ENCODE measurements around the gene KDM8.

The KDM8 gene

GRCh38 chr16:27234171-27234570 is 30.8 kb downstream of the KDM8 start:
- Histone ChIP-seq H3K27me3 (ENCODE audit: control insufficient read depth in 3 of 3, insufficient read depth in 3 of 3, low read depth in 1 of 3, low read length in 3 of 3) (no peaks in the 10 kb centered on the region), H3K4me2 (ENCODE audit: insufficient read depth, low read length, poor library complexity, severe bottlenecking) (no peak overlapping the region), H4K91ac (ENCODE audit: low read depth, low read length, poor library complexity) (no peak overlapping the region), H4K8ac (ENCODE audit: low read depth, low read length) (no peak overlapping the region), H3K79me1 (ENCODE audit: low read depth, low read length) (peaks cover 1% of the 10 kb centered on the region), H3K36me3 (replicated peaks in 1 of 2; ENCODE audit: control insufficient read depth in 2 of 2, insufficient read depth in 2 of 2, low read length in 2 of 2) (peaks cover 6 to 48% of the 10 kb centered on the region in 2 donors), H2BK5ac (ENCODE audit: low read length) (no peak overlapping the region), H3K9me3 (replicated peaks in 1 of 2; ENCODE audit: control insufficient read depth in 2 of 2, insufficient read depth in 1 of 2, low read depth in 1 of 2, low read length in 2 of 2) (no peaks in the 10 kb centered on the region), H3K18ac (ENCODE audit: low read length) (no peak overlapping the region), H2BK120ac (ENCODE audit: low read depth, low read length) (no peak overlapping the region), H3K27ac (replicated peaks; ENCODE audit: low read length) (no peak overlapping the region), H3K4me1 (ENCODE audit: control insufficient read depth in 2 of 2, insufficient read depth in 1 of 2, low read depth in 1 of 2, low read length in 2 of 2) (peaks cover 12 to 18% of the 10 kb centered on the region in 2 donors), H3K4ac (ENCODE audit: low read length) (no peak overlapping the region), H2BK12ac (ENCODE audit: low read length) (no peak overlapping the region), H3K14ac (ENCODE audit: low read length) (no peak overlapping the region), H2AFZ (ENCODE audit: low read length) (no peak overlapping the region), H2BK15ac (ENCODE audit: low read length) (no peak overlapping the region), H2AK5ac (ENCODE audit: low read depth, low read length) (no peak overlapping the region), H3K9ac (ENCODE audit: low read depth, low read length, poor library complexity) (no peak overlapping the region), H3K23ac (ENCODE audit: low read depth, low read length, poor library complexity) (no peak overlapping the region), H3K4me3 (ENCODE audit: low read length in 2 of 2) (no peak overlapping the region)
- no CpG with 5 or more reads among the region's 8 CpGs for WGBS, 2 donors (ENCODE audit: extremely low coverage in 2 of 2, insufficient read length in 2 of 2, insufficient replicate concordance in 1 of 2)
- no peak for DNase-seq (ENCODE audit: low spot score)

- Histone ChIP-seq H2BK15ac (ENCODE audit: low read length) (no peak overlapping the region), H2BK12ac (ENCODE audit: low read length) (no peak overlapping the region), H4K8ac (ENCODE audit: low read depth, low read length) (no peak overlapping the region), H3K4me2 (ENCODE audit: insufficient read depth, low read length, poor library complexity, severe bottlenecking) (no peak overlapping the region), H3K79me1 (ENCODE audit: low read depth, low read length) (peaks cover 1% of the 10 kb centered on the region), H3K14ac (ENCODE audit: low read length) (no peak overlapping the region), H2BK5ac (ENCODE audit: low read length) (no peak overlapping the region), H3K4me1 (ENCODE audit: control insufficient read depth in 2 of 2, insufficient read depth in 1 of 2, low read depth in 1 of 2, low read length in 2 of 2) (peaks cover 12 to 18% of the 10 kb centered on the region in 2 donors), H2AK5ac (ENCODE audit: low read depth, low read length) (no peak overlapping the region), H2BK120ac (ENCODE audit: low read depth, low read length) (no peak overlapping the region), H3K4ac (ENCODE audit: low read length) (no peak overlapping the region), H2AFZ (ENCODE audit: low read length) (no peak overlapping the region), H3K27me3 (ENCODE audit: control insufficient read depth in 3 of 3, insufficient read depth in 3 of 3, low read depth in 1 of 3, low read length in 3 of 3) (no peaks in the 10 kb centered on the region), H3K18ac (ENCODE audit: low read length) (peak overlapping the region; percentile 30), H4K91ac (ENCODE audit: low read depth, low read length, poor library complexity) (no peak overlapping the region), H3K4me3 (ENCODE audit: low read length in 2 of 2) (no peak overlapping the region), H3K36me3 (replicated peaks in 1 of 2; ENCODE audit: control insufficient read depth in 2 of 2, insufficient read depth in 2 of 2, low read length in 2 of 2) (peaks cover 6 to 48% of the 10 kb centered on the region in 2 donors), H3K27ac (replicated peaks; ENCODE audit: low read length) (no peak overlapping the region), H3K9ac (ENCODE audit: low read depth, low read length, poor library complexity) (no peak overlapping the region), H3K23ac (ENCODE audit: low read depth, low read length, poor library complexity) (no peak overlapping the region), H3K9me3 (replicated peaks in 1 of 2; ENCODE audit: control insufficient read depth in 2 of 2, insufficient read depth in 1 of 2, low read depth in 1 of 2, low read length in 2 of 2) (no peaks in the 10 kb centered on the region)
- WGBS, 2 donors (ENCODE audit: extremely low coverage in 2 of 2, insufficient read length in 2 of 2, insufficient replicate concordance in 1 of 2), result no CpG with 5 or more reads among the region's 4 CpGs
- DNase-seq (ENCODE audit: low spot score), result no peak
Measured at GRCh38 chr16:27234603-27235002, 31.3 kb downstream of the KDM8 start.

- Histone ChIP-seq H3K4me2 (ENCODE audit: insufficient read depth, low read length, poor library complexity, severe bottlenecking) (no peak overlapping the region), H3K4me1 (ENCODE audit: control insufficient read depth in 2 of 2, insufficient read depth in 1 of 2, low read depth in 1 of 2, low read length in 2 of 2) (peaks cover 12 to 18% of the 10 kb centered on the region in 2 donors), H2BK120ac (ENCODE audit: low read depth, low read length) (no peak overlapping the region), H3K27ac (replicated peaks; ENCODE audit: low read length) (no peak overlapping the region), H3K14ac (ENCODE audit: low read length) (no peak overlapping the region), H4K91ac (ENCODE audit: low read depth, low read length, poor library complexity) (no peak overlapping the region), H3K23ac (ENCODE audit: low read depth, low read length, poor library complexity) (no peak overlapping the region), H2AK5ac (ENCODE audit: low read depth, low read length) (peak overlapping the region; percentile 57), H2AFZ (ENCODE audit: low read length) (no peak overlapping the region), H3K9ac (ENCODE audit: low read depth, low read length, poor library complexity) (no peak overlapping the region), H2BK5ac (ENCODE audit: low read length) (no peak overlapping the region), H3K36me3 (replicated peaks in 1 of 2; ENCODE audit: control insufficient read depth in 2 of 2, insufficient read depth in 2 of 2, low read length in 2 of 2) (peaks cover 6 to 42% of the 10 kb centered on the region in 2 donors), H3K18ac (ENCODE audit: low read length) (peak overlapping the region; percentile 17), H2BK15ac (ENCODE audit: low read length) (peak overlapping the region; percentile 50), H2BK12ac (ENCODE audit: low read length) (no peak overlapping the region), H3K9me3 (replicated peaks in 1 of 2; ENCODE audit: control insufficient read depth in 2 of 2, insufficient read depth in 1 of 2, low read depth in 1 of 2, low read length in 2 of 2) (no peaks in the 10 kb centered on the region), H3K4ac (ENCODE audit: low read length) (no peak overlapping the region), H3K79me1 (ENCODE audit: low read depth, low read length) (peaks cover 1% of the 10 kb centered on the region), H3K27me3 (ENCODE audit: control insufficient read depth in 3 of 3, insufficient read depth in 3 of 3, low read depth in 1 of 3, low read length in 3 of 3) (no peaks in the 10 kb centered on the region), H4K8ac (ENCODE audit: low read depth, low read length) (no peak overlapping the region), H3K4me3 (ENCODE audit: low read length in 2 of 2) (no peak overlapping the region)
- no peak for DNase-seq (ENCODE audit: low spot score)
- WGBS, 2 donors (ENCODE audit: extremely low coverage in 2 of 2, insufficient read length in 2 of 2, insufficient replicate concordance in 1 of 2), result no CpG with 5 or more reads among the region's 23 CpGs
Measured at GRCh38 chr16:27235055-27235937, 32.0 kb downstream of the KDM8 start.

- Histone ChIP-seq H2BK15ac (ENCODE audit: low read length) (peak overlapping the region; percentile 50), H3K9me3 (replicated peaks in 1 of 2; ENCODE audit: control insufficient read depth in 2 of 2, insufficient read depth in 1 of 2, low read depth in 1 of 2, low read length in 2 of 2) (no peaks in the 10 kb centered on the region), H2BK5ac (ENCODE audit: low read length) (no peak overlapping the region), H3K14ac (ENCODE audit: low read length) (peak overlapping the region; percentile 72), H3K79me1 (ENCODE audit: low read depth, low read length) (no peaks in the 10 kb centered on the region), H3K27ac (replicated peaks; ENCODE audit: low read length) (no peak overlapping the region), H2AK5ac (ENCODE audit: low read depth, low read length) (peak overlapping the region; percentile 57), H3K4me3 (ENCODE audit: low read length in 2 of 2) (no peak overlapping the region), H3K9ac (ENCODE audit: low read depth, low read length, poor library complexity) (no peak overlapping the region), H2AFZ (ENCODE audit: low read length) (no peak overlapping the region), H4K91ac (ENCODE audit: low read depth, low read length, poor library complexity) (no peak overlapping the region), H2BK120ac (ENCODE audit: low read depth, low read length) (no peak overlapping the region), H3K23ac (ENCODE audit: low read depth, low read length, poor library complexity) (no peak overlapping the region), H3K18ac (ENCODE audit: low read length) (peak overlapping the region; percentile 57), H3K36me3 (replicated peaks in 1 of 2; ENCODE audit: control insufficient read depth in 2 of 2, insufficient read depth in 2 of 2, low read length in 2 of 2) (peaks cover 5 to 39% of the 10 kb centered on the region in 2 donors), H3K4me1 (ENCODE audit: control insufficient read depth in 2 of 2, insufficient read depth in 1 of 2, low read depth in 1 of 2, low read length in 2 of 2) (peaks cover 12 to 18% of the 10 kb centered on the region in 2 donors), H2BK12ac (ENCODE audit: low read length) (no peak overlapping the region), H3K4ac (ENCODE audit: low read length) (no peak overlapping the region), H3K4me2 (ENCODE audit: insufficient read depth, low read length, poor library complexity, severe bottlenecking) (no peak overlapping the region), H4K8ac (ENCODE audit: low read depth, low read length) (no peak overlapping the region), H3K27me3 (ENCODE audit: control insufficient read depth in 3 of 3, insufficient read depth in 3 of 3, low read depth in 1 of 3, low read length in 3 of 3) (no peaks in the 10 kb centered on the region)
- no peak for DNase-seq (ENCODE audit: low spot score)
- no CpG with 5 or more reads among the region's 8 CpGs for WGBS, 2 donors (ENCODE audit: extremely low coverage in 2 of 2, insufficient read length in 2 of 2, insufficient replicate concordance in 1 of 2)
Measured at GRCh38 chr16:27235938-27236245, 32.6 kb downstream of the KDM8 start.
